Glutamatergic neuron (in vitro differentiated cells): ENCODE measurements around the gene MPHOSPH6. TPM values are rescaled to one million over a fixed set of nuclear protein-coding genes. Genes with fewer than 3 reads are reported as not detected.

Source experiments
- DNase-seq: peaks from one replicate; pipeline ENCODE4 v3.0.0; 2022
- H3K27ac Mint-ChIP-seq: one replicate; pipeline ENCODE4 v1.8.0; 2020; ENCODE audit warnings: mild to moderate bottlenecking, mixed read lengths, inconsistent platforms; ENCODE audit not compliant: unreplicated experiment
- H3K27me3 Mint-ChIP-seq: one replicate; pipeline ENCODE4 v1.8.0; 2020; ENCODE audit warnings: mild to moderate bottlenecking, moderate library complexity, mixed read lengths, inconsistent platforms; ENCODE audit not compliant: unreplicated experiment
- H3K36me3 Mint-ChIP-seq: one replicate; pipeline ENCODE4 v1.8.0; 2020; ENCODE audit warnings: mild to moderate bottlenecking, mixed read lengths, inconsistent platforms; ENCODE audit not compliant: unreplicated experiment
- H3K4me1 Mint-ChIP-seq: one replicate; pipeline ENCODE4 v1.8.0; 2020; ENCODE audit warnings: mild to moderate bottlenecking, low read depth, mixed read lengths, inconsistent platforms; ENCODE audit not compliant: unreplicated experiment
- H3K4me3 Mint-ChIP-seq: one replicate; pipeline ENCODE4 v1.8.0; 2020; ENCODE audit warnings: mild to moderate bottlenecking, mixed read lengths, inconsistent platforms; ENCODE audit not compliant: unreplicated experiment
- H3K9me3 Mint-ChIP-seq: one replicate; pipeline ENCODE4 v1.8.0; 2020; ENCODE audit warnings: mild to moderate bottlenecking, moderate library complexity, mixed read lengths, inconsistent platforms; ENCODE audit not compliant: unreplicated experiment
- CTCF ChIP-seq: fragments of 200-600 bp; sonication (generic); IDR thresholded peaks from one replicate; pipeline ENCODE4 v1.5.0; 2021; ENCODE audit not compliant: partially characterized antibody, unreplicated experiment
- total RNA-seq: library from RNA; stranded (reverse); fragmentation: NEBNext Ultra II Directional; extraction: Animal tissue kit (Norgen Biotek cat#: 25700); gene quantifications from one replicate; pipeline ENCODE4 v1.2.1, GENCODE V29; 2021; ENCODE audit not compliant: unreplicated experiment

Gene MPHOSPH6
- total RNA-seq, 1 donor from 2014 or later, result 37.2 TPM

GRCh38 chr16:82201351-82201750 lies 31.3 kb upstream of the MPHOSPH6 start:
- Mint-ChIP-seq H3K36me3 (no peaks in the 10 kb centered on the region), H3K27ac (no peak overlapping the region), H3K27me3 (no peaks in the 10 kb centered on the region), H3K4me3 (no peak overlapping the region), H3K4me1 (no peaks in the 10 kb centered on the region), H3K9me3 (no peaks in the 10 kb centered on the region)
- DNase-seq, result no peak
- TF ChIP-seq CTCF, result no peak

- no peak overlapping the region for H3K27ac Mint-ChIP-seq
- no peaks in the 10 kb centered on the region for H3K36me3 Mint-ChIP-seq
Measured at GRCh38 chr16:82199209-82199608, 29.2 kb upstream of the MPHOSPH6 start.

GRCh38 chr16:82197540-82198240 lies 27.7 kb upstream of the MPHOSPH6 start:
- no peak for DNase-seq
- TF ChIP-seq CTCF, result no peak
- Mint-ChIP-seq H3K27me3 (no peaks in the 10 kb centered on the region), H3K4me3 (no peak overlapping the region), H3K9me3 (no peaks in the 10 kb centered on the region), H3K36me3 (no peaks in the 10 kb centered on the region), H3K27ac (no peak overlapping the region), H3K4me1 (no peaks in the 10 kb centered on the region)

More at GRCh38 chr16:82199209-82199608, 29.2 kb upstream of the MPHOSPH6 start:
- no peaks in the 10 kb centered on the region for H3K4me1 Mint-ChIP-seq
- no peak for DNase-seq
- H3K27me3 Mint-ChIP-seq, result no peaks in the 10 kb centered on the region
- TF ChIP-seq CTCF, result no peak
- H3K4me3 Mint-ChIP-seq, result no peak overlapping the region
- H3K9me3 Mint-ChIP-seq, result no peaks in the 10 kb centered on the region

- no peak for TF ChIP-seq CTCF
- Mint-ChIP-seq H3K4me1 (no peaks in the 10 kb centered on the region), H3K36me3 (no peaks in the 10 kb centered on the region), H3K27me3 (no peaks in the 10 kb centered on the region), H3K9me3 (no peaks in the 10 kb centered on the region), H3K4me3 (no peak overlapping the region), H3K27ac (no peak overlapping the region)
- DNase-seq, result no peak
Measured at GRCh38 chr16:82195917-82196494, 26.0 kb upstream of the MPHOSPH6 start.

GRCh38 chr16:82194086-82194485 lies 24.1 kb upstream of the MPHOSPH6 start:
- no peaks in the 10 kb centered on the region for H3K36me3 Mint-ChIP-seq
- no peaks in the 10 kb centered on the region for H3K9me3 Mint-ChIP-seq
- no peak for TF ChIP-seq CTCF
- no peak overlapping the region for H3K27ac Mint-ChIP-seq
- DNase-seq, result no peak
- no peaks in the 10 kb centered on the region for H3K4me1 Mint-ChIP-seq
- no peak overlapping the region for H3K4me3 Mint-ChIP-seq
- H3K27me3 Mint-ChIP-seq, result no peaks in the 10 kb centered on the region
